DND-41 (cell line): Measurements from ENCODE around the gene MKNK2.

Experiments
- EZH2 ChIP-seq: IDR thresholded peaks from 3 replicates; pipeline ENCODE4 v1.6.1; 2012; ENCODE audit warnings: borderline replicate concordance, low read depth, mild to moderate bottlenecking, moderate library complexity, low read length, inconsistent platforms; ENCODE audit not compliant: severe bottlenecking
- TF ChIP-seq, protein P1 (sequence below): IDR thresholded peaks from 2 replicates; pipeline ENCODE4 v1.5.1; 2012; ENCODE audit warnings: borderline replicate concordance, low read length, moderate library complexity, mild to moderate bottlenecking; ENCODE audit not compliant: poor library complexity, severe bottlenecking; ENCODE audit errors: extremely low read depth

DNA sequence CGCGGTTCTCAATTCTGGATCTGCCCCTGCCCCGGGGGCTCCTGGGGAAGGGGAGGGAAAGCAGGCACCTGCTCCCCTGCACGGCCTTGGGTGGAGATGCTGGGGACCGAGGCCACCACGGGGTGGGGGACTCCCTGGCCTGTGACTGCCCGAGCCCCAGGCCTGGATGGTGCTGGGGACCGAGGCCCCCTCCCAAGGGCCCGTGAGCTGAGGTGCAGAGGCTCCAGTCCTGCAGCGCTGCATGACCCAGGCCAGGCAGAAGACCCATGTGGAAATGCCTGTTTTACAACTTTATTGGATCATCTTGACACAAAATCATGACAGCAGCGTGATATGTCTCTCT, 49.6 kb upstream of the MKNK2 start:
- TF ChIP-seq, protein P1, sequence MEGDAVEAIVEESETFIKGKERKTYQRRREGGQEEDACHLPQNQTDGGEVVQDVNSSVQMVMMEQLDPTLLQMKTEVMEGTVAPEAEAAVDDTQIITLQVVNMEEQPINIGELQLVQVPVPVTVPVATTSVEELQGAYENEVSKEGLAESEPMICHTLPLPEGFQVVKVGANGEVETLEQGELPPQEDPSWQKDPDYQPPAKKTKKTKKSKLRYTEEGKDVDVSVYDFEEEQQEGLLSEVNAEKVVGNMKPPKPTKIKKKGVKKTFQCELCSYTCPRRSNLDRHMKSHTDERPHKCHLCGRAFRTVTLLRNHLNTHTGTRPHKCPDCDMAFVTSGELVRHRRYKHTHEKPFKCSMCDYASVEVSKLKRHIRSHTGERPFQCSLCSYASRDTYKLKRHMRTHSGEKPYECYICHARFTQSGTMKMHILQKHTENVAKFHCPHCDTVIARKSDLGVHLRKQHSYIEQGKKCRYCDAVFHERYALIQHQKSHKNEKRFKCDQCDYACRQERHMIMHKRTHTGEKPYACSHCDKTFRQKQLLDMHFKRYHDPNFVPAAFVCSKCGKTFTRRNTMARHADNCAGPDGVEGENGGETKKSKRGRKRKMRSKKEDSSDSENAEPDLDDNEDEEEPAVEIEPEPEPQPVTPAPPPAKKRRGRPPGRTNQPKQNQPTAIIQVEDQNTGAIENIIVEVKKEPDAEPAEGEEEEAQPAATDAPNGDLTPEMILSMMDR, result no peak
- TF ChIP-seq EZH2, result no peak
